Naive thymus-derived CD4-positive, alpha-beta T cell (primary cell): ENCODE data around the gene LMO7. TPM values are rescaled to one million over a fixed set of nuclear protein-coding genes. Genes with fewer than 3 reads are reported as not detected.
"Not testable (repeated sequence)": the region's sequence is repeated elsewhere in the genome, so short reads cannot be mapped to it uniquely, and the experiment has no call there.

ENCODE experiments used
- ATAC-seq: fragments of 150-1000 bp; cut with Tn5 transposase; 2 replicates; pipeline ENCODE4 v1.10.0; 2021; ENCODE audit warnings: mild to moderate bottlenecking, moderate library complexity
- CTCF ChIA-PET: fragments of 350-600 bp; sonication (Branson Sonifier 250); formaldehyde crosslinking; loops from one replicate; lab custom pipeline; 2021; ENCODE audit warnings: antibody characterized with exemption; lab: Charles Lee
- POLR2A ChIA-PET: fragments of 350-600 bp; sonication (Branson Sonifier 250); formaldehyde crosslinking; loops from one replicate; lab custom pipeline; 2021; ENCODE audit warnings: antibody characterized with exemption, inconsistent platforms; lab: Charles Lee
- DNase-seq, 9 donors: peaks; one replicate each; pipeline versions ENCODE4 v3.0.0 to v3.0.0-alpha.2; 2020 to 2022; ENCODE audit warnings: mixed read lengths in 1 of 9
- H3K27ac ChIP-seq: one replicate; pipeline ENCODE4 v1.7.0; 2013; ENCODE audit warnings: mild to moderate bottlenecking, low read depth, low read length, moderate library complexity
- H3K27me3 ChIP-seq, 2 donors: one replicate each; pipeline ENCODE4 v1.7.0; 2013; ENCODE audit warnings: low read length in 2 of 2, mild to moderate bottlenecking in 2 of 2, moderate library complexity in 2 of 2; ENCODE audit not compliant: control insufficient read depth in 2 of 2, insufficient read depth in 2 of 2
- H3K36me3 ChIP-seq, 3 experiments: 1 replicate in 2 of 3; 2 replicates in 1 of 3; pipeline ENCODE4 v1.7.0; 2013; ENCODE audit warnings: low read length in 3 of 3, mild to moderate bottlenecking in 3 of 3, moderate library complexity in 1 of 3; ENCODE audit not compliant: insufficient read depth in 3 of 3, control insufficient read depth in 2 of 3
- H3K4me1 ChIP-seq, 2 donors: one replicate each; pipeline ENCODE4 v1.7.0; 2013; ENCODE audit warnings: low read length in 2 of 2, mild to moderate bottlenecking in 2 of 2, moderate library complexity in 1 of 2; ENCODE audit not compliant: control insufficient read depth in 2 of 2, insufficient read depth in 2 of 2
- H3K4me3 ChIP-seq: 2 replicates; pipeline ENCODE4 v1.7.0; 2013; ENCODE audit warnings: mild to moderate bottlenecking, low read length
- H3K9me3 ChIP-seq, 3 experiments: 1 replicate in 2 of 3; 2 replicates in 1 of 3; pipeline ENCODE4 v1.7.0; 2013; ENCODE audit warnings: low read length in 3 of 3; ENCODE audit not compliant: control insufficient read depth in 2 of 3
- H3K27ac Mint-ChIP-seq, 9 donors: one replicate each; pipeline ENCODE4 v1.8.0; 2020 to 2022; ENCODE audit warnings: mixed read lengths in 9 of 9, mild to moderate bottlenecking in 8 of 9, moderate library complexity in 5 of 9, inconsistent platforms in 2 of 9
- H3K27me3 Mint-ChIP-seq, 5 donors: one replicate each; pipeline ENCODE4 v1.8.0; 2021 to 2022; ENCODE audit warnings: mixed read lengths in 5 of 5, mild to moderate bottlenecking in 1 of 5
- H3K36me3 Mint-ChIP-seq, 5 donors: one replicate each; pipeline ENCODE4 v1.8.0; 2020 to 2022; ENCODE audit warnings: mixed read lengths in 5 of 5, mild to moderate bottlenecking in 3 of 5, inconsistent platforms in 1 of 5
- H3K4me1 Mint-ChIP-seq, 7 donors: one replicate each; pipeline ENCODE4 v1.8.0; 2020 to 2022; ENCODE audit warnings: mixed read lengths in 7 of 7, mild to moderate bottlenecking in 3 of 7, inconsistent platforms in 1 of 7
- H3K4me3 Mint-ChIP-seq, 10 donors: one replicate each; pipeline ENCODE4 v1.8.0; 2020 to 2022; ENCODE audit warnings: mild to moderate bottlenecking in 10 of 10, mixed read lengths in 10 of 10, moderate library complexity in 6 of 10, inconsistent platforms in 2 of 10
- H3K9me3 Mint-ChIP-seq, 11 donors: one replicate each; pipeline ENCODE4 v1.8.0; 2020 to 2022; ENCODE audit warnings: mixed read lengths in 11 of 11, mild to moderate bottlenecking in 4 of 11, inconsistent platforms in 1 of 11, moderate library complexity in 1 of 11
- intact Hi-C, 2 donors: fragments of 100-400 bp; cut with micrococcal nuclease; formaldehyde crosslinking; loops; one replicate each; pipeline ENCODE4 v1.15.1; 2023
- polyA plus RNA-seq, 2 donors: library from polyadenylated mRNA; unstranded; fragments of 300-500 nt; fragmentation: Illumina TruSeq; gene quantifications; one replicate each; pipeline ENCODE4 v1.2.3, GENCODE V29; 2021
- total RNA-seq, 6 experiments: library from RNA in 5 of 6; stranded (reverse) in 5 of 6; gene quantifications; 1 replicate in 5 of 6; 2 replicates in 1 of 6; pipeline ENCODE4 v1.2.3 and lab custom pipeline; 2021 to 2026

LMO7 gene
- total and polyA plus RNA-seq, 7 experiments from 2014 or later: 18.0 to 68.1 (median 37.8) TPM

GRCh38 chr13:75695908-75696307 is 59.8 kb downstream of the LMO7 start:
- H3K4me3 ChIP-seq, H3K4me1 ChIP-seq, POLR2A ChIA-PET, H3K9me3 ChIP-seq, H3K36me3 Mint-ChIP-seq, H3K27ac ChIP-seq, H3K36me3 ChIP-seq, H3K27me3 ChIP-seq, H3K9me3 Mint-ChIP-seq, H3K27me3 Mint-ChIP-seq, H3K4me1 Mint-ChIP-seq: not testable (repeated sequence)
- intact Hi-C loops: loop anchor here (1.0 to 5.0 kb wide), 15 partner anchors 64 to 1286 kb away; no protein-coding TSS in a partner anchor
- ATAC-seq (peak; percentile 87), DNase-seq (peak; percentile 31 to 75 (median 55))
- Mint-ChIP-seq H3K4me3 (peak overlapping the region in 4 of 10 donors; percentile 15 to 47 (median 29)), H3K27ac (peak overlapping the region in 2 of 9 donors; percentile 11 to 24)
- CTCF ChIA-PET: interaction anchor here (0.5 to 3.2 kb wide), 34 partner anchors 8 to 1293 kb away, joined by 3 to 20 read pairs (median 5); no protein-coding TSS in a partner anchor

GRCh38 chr13:75699062-75699461 is 62.9 kb downstream of the LMO7 start:
- peaks cover 0 to 7% (median 6%) of the 10 kb centered on the region in 5 donors for H3K36me3 Mint-ChIP-seq
- H3K4me3 Mint-ChIP-seq: no peak overlapping the region
- Histone ChIP-seq H3K4me1 (no peaks in the 10 kb centered on the region), H3K4me3 (no peak overlapping the region), H3K36me3 (no peaks in the 10 kb centered on the region), H3K9me3 (no peaks in the 10 kb centered on the region), H3K27me3 (no peaks in the 10 kb centered on the region), H3K27ac (no peak overlapping the region)
- H3K27ac Mint-ChIP-seq: no peak overlapping the region
- ChIA-PET POLR2A (no interaction called here), CTCF (no interaction called here)
- intact Hi-C loops: loop anchor here (5.0 kb wide), 4 partner anchors 63 to 1283 kb away; no protein-coding TSS in a partner anchor
- H3K9me3 Mint-ChIP-seq: peaks cover 0 to 12% (median 0%) of the 10 kb centered on the region in 11 donors
- no peak for DNase-seq
- ATAC-seq: no peak
- peaks cover 0 to 10% (median 0%) of the 10 kb centered on the region in 7 donors for H3K4me1 Mint-ChIP-seq
- H3K27me3 Mint-ChIP-seq: no peaks in the 10 kb centered on the region

GRCh38 chr13:75699717-75700116 is 63.6 kb downstream of the LMO7 start:
- CTCF ChIA-PET, H3K27me3 Mint-ChIP-seq, ATAC-seq, H3K36me3 Mint-ChIP-seq, H3K27me3 ChIP-seq, H3K4me3 ChIP-seq, H3K9me3 ChIP-seq, H3K4me1 ChIP-seq, POLR2A ChIA-PET, H3K27ac Mint-ChIP-seq, DNase-seq, H3K4me3 Mint-ChIP-seq, H3K27ac ChIP-seq, H3K36me3 ChIP-seq: not testable (repeated sequence)
- Mint-ChIP-seq H3K4me1 (peaks cover 0 to 10% (median 0%) of the 10 kb centered on the region in 7 donors), H3K9me3 (peaks cover 0 to 12% (median 0%) of the 10 kb centered on the region in 11 donors)
- intact Hi-C loops: loop anchor here (5.0 kb wide), 4 partner anchors 63 to 1283 kb away; no protein-coding TSS in a partner anchor

- Mint-ChIP-seq H3K4me1 (peaks cover 0 to 18% (median 3%) of the 10 kb centered on the region in 7 donors), H3K27ac (no peak overlapping the region), H3K27me3 (no peaks in the 10 kb centered on the region), H3K4me3 (no peak overlapping the region), H3K36me3 (peaks cover 0 to 7% (median 6%) of the 10 kb centered on the region in 5 donors), H3K9me3 (peaks cover 0 to 12% (median 0%) of the 10 kb centered on the region in 11 donors)
- no peak for DNase-seq
- ATAC-seq: no peak
- Histone ChIP-seq H3K4me1 (peaks cover 0 to 4% of the 10 kb centered on the region in 2 donors), H3K27ac (no peak overlapping the region), H3K4me3 (no peak overlapping the region), H3K27me3 (no peaks in the 10 kb centered on the region), H3K36me3 (no peaks in the 10 kb centered on the region), H3K9me3 (no peaks in the 10 kb centered on the region)
- ChIA-PET POLR2A (no interaction called here), CTCF (no interaction called here)
- intact Hi-C loops: no loop called here
Measured at GRCh38 chr13:75700552-75700951, 64.4 kb downstream of the LMO7 start.

- H3K27ac ChIP-seq: no peak overlapping the region
Measured at GRCh38 chr13:75702476-75702875, 66.3 kb downstream of the LMO7 start.

GRCh38 chr13:75703769-75704168 is 67.6 kb downstream of the LMO7 start:
- Mint-ChIP-seq H3K9me3 (peaks cover 0 to 12% (median 0%) of the 10 kb centered on the region in 11 donors), H3K4me1 (peaks cover 0 to 15% (median 6%) of the 10 kb centered on the region in 7 donors), H3K36me3 (peaks cover 0 to 7% (median 3%) of the 10 kb centered on the region in 5 donors), H3K27me3 (no peaks in the 10 kb centered on the region), H3K4me3 (no peak overlapping the region), H3K27ac (no peak overlapping the region)
- H3K4me1 ChIP-seq: peaks cover 0 to 4% of the 10 kb centered on the region in 2 donors
- ChIA-PET POLR2A (interaction anchor here (0.6 kb wide), 1 partner anchor 141 kb away, joined by 4 read pairs; no protein-coding TSS in a partner anchor), CTCF (interaction anchor here (0.7 to 1.1 kb wide), 3 partner anchors 9 to 732 kb away, joined by 3 to 5 read pairs (median 3); no protein-coding TSS in a partner anchor)
- H3K27me3 ChIP-seq: no peaks in the 10 kb centered on the region
- ATAC-seq: no peak
- H3K4me3 ChIP-seq: no peak overlapping the region
- DNase-seq: no peak
- intact Hi-C loops: no loop called here
- H3K36me3 ChIP-seq: no peaks in the 10 kb centered on the region
- no peak overlapping the region for H3K27ac ChIP-seq
- no peaks in the 10 kb centered on the region for H3K9me3 ChIP-seq

More at GRCh38 chr13:75702476-75702875, 66.3 kb downstream of the LMO7 start:
- no peak overlapping the region for H3K4me3 Mint-ChIP-seq
- Histone ChIP-seq H3K36me3 (no peaks in the 10 kb centered on the region), H3K4me1 (peaks cover 0 to 4% of the 10 kb centered on the region in 2 donors), H3K4me3 (no peak overlapping the region), H3K9me3 (no peaks in the 10 kb centered on the region), H3K27me3 (no peaks in the 10 kb centered on the region)
- intact Hi-C loops: no loop called here
- H3K27me3 Mint-ChIP-seq: no peaks in the 10 kb centered on the region
- CTCF ChIA-PET: no interaction called here
- no peak for DNase-seq
- peaks cover 0 to 7% (median 3%) of the 10 kb centered on the region in 5 donors for H3K36me3 Mint-ChIP-seq
- H3K9me3 Mint-ChIP-seq: peaks cover 0 to 12% (median 0%) of the 10 kb centered on the region in 11 donors
- H3K27ac Mint-ChIP-seq: no peak overlapping the region
- ATAC-seq: no peak
- POLR2A ChIA-PET: no interaction called here
- peaks cover 0 to 15% (median 6%) of the 10 kb centered on the region in 7 donors for H3K4me1 Mint-ChIP-seq
